HEK293 (cell line): ENCODE data around the gene EIF3F.

ENCODE experiments used
- BCL11A ChIP-seq: fragments of 450-650 bp; formaldehyde crosslinking; IDR thresholded peaks from 2 replicates; pipeline ENCODE4 v1.5.1; 2016; ENCODE audit warnings: low read depth, missing biosample characterization, missing genetic modification characterization
- CTCF ChIP-seq: fragments of 450-650 bp; formaldehyde crosslinking; IDR thresholded peaks from 2 replicates; pipeline ENCODE4 v1.5.1; 2016; ENCODE audit warnings: missing biosample characterization, missing genetic modification characterization
- KLF10 ChIP-seq: fragments of 450-650 bp; IDR thresholded peaks from 2 replicates; pipeline ENCODE4 v1.5.1; 2018; ENCODE audit warnings: missing biosample characterization, mild to moderate bottlenecking, missing genetic modification characterization
- MYNN ChIP-seq: fragments of 450-650 bp; formaldehyde crosslinking; IDR thresholded peaks from 2 replicates; pipeline ENCODE4 v1.5.1; 2016; ENCODE audit warnings: missing biosample characterization, missing genetic modification characterization, borderline replicate concordance
- ZBTB44 ChIP-seq: fragments of 450-650 bp; IDR thresholded peaks from 2 replicates; pipeline ENCODE4 v1.5.1; 2018; ENCODE audit warnings: missing biosample characterization, mild to moderate bottlenecking, missing genetic modification characterization
- ZNF214 ChIP-seq: fragments of 450-650 bp; formaldehyde crosslinking; IDR thresholded peaks from 2 replicates; pipeline ENCODE4 v1.5.1; 2017; ENCODE audit warnings: missing biosample characterization, mild to moderate bottlenecking, missing genetic modification characterization, borderline replicate concordance
- ZNF239 ChIP-seq: fragments of 450-650 bp; formaldehyde crosslinking; IDR thresholded peaks from 2 replicates; pipeline ENCODE4 v1.5.1; 2016; ENCODE audit warnings: missing biosample characterization, missing genetic modification characterization
- ZNF433 ChIP-seq: fragments of 450-650 bp; formaldehyde crosslinking; IDR thresholded peaks from 2 replicates; pipeline ENCODE4 v1.5.1; 2016; ENCODE audit warnings: missing biosample characterization, missing genetic modification characterization, low read depth
- ZNF639 ChIP-seq: fragments of 450-650 bp; formaldehyde crosslinking; IDR thresholded peaks from 2 replicates; pipeline ENCODE4 v1.5.1; 2016; ENCODE audit warnings: missing biosample characterization, missing genetic modification characterization
- ZSCAN4 ChIP-seq: fragments of 450-650 bp; formaldehyde crosslinking; IDR thresholded peaks from 2 replicates; pipeline ENCODE4 v1.5.1; 2017; ENCODE audit warnings: missing biosample characterization, missing genetic modification characterization
- ZXDB ChIP-seq: fragments of 450-650 bp; formaldehyde crosslinking; IDR thresholded peaks from 2 replicates; pipeline ENCODE4 v1.5.1; 2016; ENCODE audit warnings: missing biosample characterization, missing genetic modification characterization

- TF ChIP-seq MYNN (no peak), CTCF (tag by site-specific recombination) (no peak), BCL11A (tag by site-specific recombination) (no peak), ZNF433 (tag by site-specific recombination) (no peak), ZBTB44 (tag by site-specific recombination) (no peak), ZSCAN4 (tag by site-specific recombination) (no peak), KLF10 (no peak), ZXDB (tag by site-specific recombination) (no peak), ZNF639 (no peak), ZNF214 (no peak), ZNF239 (tag by site-specific recombination) (no peak)
These were observed 16.1 kb downstream of the EIF3F start for GRCh38 chr11:8003187-8003586.
